Amniotic epithelial cell (primary cell): Measurements from ENCODE around the gene CCDC102B.
"Not testable (repeated sequence)": the region's sequence is repeated elsewhere in the genome, so short reads cannot be mapped to it uniquely, and the experiment has no call there.

Source experiments
- DNase-seq: peaks from one replicate; pipeline ENCODE4 v3.0.0-alpha.2; 2010; ENCODE audit warnings: low read depth

The CCDC102B gene

DNA sequence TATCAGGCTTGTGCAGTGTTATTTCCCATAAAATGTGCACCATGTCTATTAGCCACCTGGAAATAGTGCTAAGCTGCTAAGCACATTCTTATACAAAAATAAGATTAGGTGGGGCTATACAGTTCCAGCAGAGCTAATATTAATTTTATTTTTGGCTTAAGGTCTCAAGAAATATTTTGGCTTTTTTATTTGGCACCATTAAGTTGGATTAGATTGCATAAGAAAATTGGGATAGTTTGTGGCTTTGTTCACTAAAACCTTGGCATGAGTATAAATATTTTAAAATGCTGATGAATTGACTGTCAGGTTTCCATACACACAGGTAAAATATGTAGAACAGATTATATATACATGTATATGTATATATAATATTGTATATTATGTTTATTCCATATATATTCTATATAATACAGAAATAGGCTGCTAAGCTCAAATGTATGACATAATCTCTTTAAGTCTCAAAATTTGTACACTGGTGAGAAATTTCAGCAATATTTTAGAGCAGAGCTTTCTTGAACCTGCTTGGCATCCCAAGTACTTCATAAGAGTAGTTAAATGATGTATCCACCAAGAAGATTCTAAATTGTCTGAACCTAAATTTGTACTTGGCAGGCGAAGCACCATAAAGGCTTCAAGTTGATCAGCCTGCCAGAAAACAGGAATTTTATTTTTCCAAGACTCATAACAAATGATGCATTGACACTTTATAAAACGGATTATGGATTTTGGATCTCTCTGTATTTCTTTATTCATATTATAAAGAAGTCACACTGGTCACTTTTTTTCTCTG, 32.6 kb downstream of the CCDC102B start:
- no peak for DNase-seq

DNA sequence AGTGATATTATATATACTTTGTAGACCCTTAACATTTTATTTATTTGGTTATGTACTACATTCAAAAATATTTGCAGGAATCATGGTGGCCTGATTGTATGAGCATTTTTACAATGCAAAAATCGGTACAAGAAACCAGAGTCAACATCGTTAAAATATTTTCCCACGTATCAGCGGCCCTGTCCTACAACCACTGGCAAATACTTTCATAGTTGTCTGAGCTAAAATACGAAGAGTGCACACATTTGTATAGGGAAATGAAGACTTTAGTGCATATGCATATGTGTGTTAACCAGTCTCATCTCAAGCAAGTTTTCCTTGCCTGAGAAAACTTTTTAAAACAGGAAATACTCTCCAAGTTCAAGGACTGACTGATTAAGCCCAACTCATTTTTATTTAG, 35.9 kb downstream of the CCDC102B start:
- no peak for DNase-seq

DNA sequence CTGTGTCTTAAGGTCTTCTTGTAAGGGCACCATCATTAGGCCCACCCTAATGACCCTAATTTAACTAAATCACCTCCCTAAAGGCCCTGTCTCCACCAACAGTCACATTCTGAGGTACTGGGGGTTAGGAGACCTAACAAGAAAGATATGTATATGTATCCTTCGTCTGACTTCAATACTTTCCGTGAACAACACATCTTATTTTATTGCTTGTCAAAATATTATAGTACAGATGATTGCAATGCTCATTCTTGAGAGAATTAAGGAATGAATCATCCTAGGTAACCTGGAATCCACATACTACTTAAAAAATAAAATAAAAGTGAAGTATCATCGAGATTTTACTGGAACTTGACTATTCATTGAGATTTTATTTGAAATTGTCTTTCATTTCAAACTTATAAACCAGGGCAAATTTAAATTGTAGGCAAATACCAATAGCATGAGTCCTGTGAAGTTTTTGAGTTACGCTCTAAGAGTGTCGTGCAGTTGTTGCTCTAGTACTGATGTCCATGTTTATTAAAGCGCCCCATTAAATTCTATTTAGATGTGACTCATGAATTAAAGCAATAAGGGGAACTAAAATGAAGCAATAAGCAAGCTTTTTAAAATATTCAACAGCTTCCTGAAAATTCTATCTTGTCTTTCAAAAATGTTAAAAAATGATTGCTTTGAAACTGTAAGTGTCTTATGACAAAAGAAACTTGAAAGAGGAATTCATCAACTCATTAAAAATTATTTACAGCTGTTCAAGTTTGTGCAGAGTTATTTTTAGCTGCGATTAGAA, 40.0 kb downstream of the CCDC102B start:
- DNase-seq: peak; percentile 10

DNA sequence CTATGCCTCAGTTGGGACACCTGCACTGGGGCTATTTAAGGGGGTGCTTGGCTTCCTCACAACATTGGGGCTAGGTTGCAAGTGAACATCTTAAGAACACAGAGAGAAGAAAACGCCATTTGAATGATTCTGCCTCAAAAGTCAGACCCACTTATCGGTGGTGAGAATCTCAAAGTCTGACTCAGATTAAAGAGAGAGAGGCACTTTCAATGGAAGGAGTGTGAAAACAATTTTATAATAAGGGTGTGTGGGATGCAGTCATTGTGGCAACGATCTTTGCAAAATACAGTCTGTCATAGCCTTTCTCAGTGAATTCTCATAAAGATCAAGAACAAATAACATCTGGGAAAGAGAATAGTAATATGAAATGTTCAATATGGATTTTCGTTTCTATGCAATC, 41.8 kb downstream of the CCDC102B start:
- DNase-seq: no peak

DNA sequence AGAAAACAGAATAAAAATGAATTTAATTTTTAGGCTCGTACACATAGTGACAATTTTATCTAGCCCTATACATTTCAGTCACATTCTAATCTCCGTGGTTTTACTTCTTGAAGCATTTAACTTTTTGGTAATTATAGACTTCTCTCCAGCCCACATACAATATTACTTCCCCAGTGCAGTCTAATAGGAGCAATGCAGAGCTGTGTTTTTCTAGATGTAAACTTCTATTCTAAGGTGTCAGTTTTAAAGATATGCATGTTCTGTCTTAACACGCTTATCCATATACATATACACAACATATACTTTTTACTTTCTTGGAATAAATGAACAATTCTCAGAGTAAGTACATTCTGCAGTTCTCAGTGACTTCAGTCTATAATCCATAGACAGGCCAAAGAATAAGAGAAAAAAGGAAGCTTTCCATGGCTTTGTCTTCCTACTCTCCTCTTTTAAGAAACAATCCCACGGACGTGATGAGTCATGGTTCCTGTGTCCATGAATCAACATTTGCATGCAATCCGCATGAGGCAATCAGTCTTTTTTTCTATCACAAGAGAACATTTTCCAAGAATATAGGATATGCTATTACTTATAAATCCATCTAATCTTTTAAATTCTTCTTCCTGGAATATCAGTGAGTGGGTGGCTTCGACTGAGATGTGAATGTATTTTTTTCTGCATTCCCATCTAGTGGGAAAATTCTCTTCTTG, 42.8 kb downstream of the CCDC102B start:
- DNase-seq: peak; percentile 95

DNA sequence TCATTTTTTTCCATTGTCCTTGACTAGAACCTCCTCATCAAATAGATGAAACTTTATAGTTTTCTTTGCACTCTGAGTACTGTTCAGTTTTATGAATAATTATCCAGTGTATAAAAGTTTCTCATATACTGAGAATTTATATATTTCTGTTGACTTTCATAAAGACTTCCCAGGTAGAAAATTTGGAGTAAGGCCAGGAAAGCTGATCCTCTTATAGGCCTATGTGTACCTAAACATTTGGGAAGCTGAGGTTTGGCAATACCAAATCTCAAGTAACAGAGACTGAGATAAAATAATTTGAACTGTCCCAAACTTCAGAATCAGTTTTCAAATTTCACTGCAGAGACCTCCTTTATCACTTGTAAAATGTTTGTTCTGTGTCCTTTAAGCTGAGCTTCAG, 43.4 kb downstream of the CCDC102B start:
- no peak for DNase-seq

DNA sequence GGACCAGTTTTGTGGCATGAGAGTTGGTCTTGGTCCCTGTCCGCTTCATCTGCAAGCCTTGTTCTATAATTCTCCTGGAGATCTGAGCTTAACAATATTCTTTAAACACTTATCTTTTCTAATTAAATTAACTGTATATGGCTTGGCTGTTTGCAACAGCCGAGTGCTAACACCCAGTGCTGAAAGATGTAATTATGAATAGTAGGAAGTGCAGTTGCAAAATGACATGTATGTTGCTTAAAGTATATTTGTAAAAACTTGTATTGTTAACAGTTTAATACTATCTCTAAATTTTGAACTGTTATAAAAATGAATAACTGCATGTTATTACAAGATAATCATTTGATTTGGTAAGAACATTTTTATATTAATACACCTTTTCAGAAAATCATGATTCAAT, 45.1 kb downstream of the CCDC102B start:
- DNase-seq: no peak

DNA sequence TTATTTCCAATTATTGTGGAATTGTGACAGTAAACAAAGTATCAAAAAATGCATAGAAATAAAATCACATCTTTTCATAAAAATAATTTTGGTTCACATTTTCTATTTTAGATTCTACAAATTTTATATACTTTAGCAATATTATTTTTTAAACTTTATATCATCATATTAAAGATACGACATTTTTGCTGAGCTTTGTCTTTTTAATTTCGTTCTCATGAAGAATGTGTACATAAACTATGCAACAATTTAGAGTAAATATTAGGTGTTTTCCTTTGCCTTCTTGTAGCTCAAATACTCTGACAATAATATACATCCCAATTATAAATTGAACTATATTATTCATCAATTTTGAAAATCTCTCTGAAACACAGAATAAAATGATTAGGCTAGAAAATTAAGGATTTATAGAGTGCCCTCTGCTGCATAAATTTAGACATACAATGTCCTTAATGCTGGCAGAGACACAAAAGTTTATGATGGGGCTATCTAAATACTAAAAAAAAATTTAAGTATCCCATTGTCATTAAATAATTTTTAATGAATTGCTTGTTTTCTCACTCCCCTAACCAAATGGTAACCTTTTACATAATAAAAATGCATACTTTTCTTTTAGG, 45.7 kb downstream of the CCDC102B start:
- no peak for DNase-seq

DNA sequence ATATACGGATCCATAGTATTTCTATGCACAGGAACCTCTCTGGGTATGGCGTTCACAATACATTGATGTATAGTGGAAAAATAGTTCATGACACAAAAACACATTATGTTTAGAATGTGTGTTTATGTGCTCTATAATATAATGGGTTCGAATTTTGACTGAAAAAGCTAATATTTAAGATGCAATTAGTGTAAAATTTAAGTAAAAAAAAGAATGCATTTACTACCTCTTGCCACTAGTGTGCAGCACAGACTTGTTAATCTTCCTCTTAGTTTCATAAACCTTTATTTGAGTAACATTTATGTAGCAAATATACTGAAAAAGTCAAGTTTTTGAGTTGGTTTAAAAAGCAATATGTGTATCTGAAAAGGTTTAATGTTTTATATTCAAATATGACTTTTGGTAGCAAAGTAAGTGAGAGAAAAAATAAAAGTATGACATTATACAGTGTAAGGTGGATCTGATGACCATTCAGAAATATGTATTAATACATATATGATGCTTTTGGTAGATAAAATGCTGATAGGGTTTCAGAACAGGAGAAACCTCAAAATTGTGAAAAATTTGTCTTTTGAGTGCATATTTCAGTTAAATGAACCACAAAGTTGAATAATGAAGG, 49.4 kb downstream of the CCDC102B start:
- peak; percentile 50 for DNase-seq

DNA sequence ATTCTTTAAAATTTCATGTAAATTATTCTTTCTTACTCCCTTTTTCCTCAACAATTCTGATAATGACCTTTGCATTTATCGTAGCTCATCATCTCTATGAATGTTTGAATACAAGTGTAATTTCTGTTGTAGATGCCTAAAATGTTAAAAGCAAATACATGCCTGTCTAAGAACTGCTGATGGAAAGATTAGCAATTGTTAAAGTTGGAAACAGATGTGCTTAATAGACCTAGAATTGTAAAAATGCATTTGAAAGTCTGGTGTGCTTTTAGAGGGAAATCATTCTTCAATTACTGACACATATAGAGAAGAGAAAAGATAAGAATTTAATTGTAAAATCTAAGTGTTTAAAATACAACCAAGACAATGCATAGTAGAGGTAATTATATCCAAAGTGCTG, 50.4 kb downstream of the CCDC102B start:
- no peak for DNase-seq

DNA sequence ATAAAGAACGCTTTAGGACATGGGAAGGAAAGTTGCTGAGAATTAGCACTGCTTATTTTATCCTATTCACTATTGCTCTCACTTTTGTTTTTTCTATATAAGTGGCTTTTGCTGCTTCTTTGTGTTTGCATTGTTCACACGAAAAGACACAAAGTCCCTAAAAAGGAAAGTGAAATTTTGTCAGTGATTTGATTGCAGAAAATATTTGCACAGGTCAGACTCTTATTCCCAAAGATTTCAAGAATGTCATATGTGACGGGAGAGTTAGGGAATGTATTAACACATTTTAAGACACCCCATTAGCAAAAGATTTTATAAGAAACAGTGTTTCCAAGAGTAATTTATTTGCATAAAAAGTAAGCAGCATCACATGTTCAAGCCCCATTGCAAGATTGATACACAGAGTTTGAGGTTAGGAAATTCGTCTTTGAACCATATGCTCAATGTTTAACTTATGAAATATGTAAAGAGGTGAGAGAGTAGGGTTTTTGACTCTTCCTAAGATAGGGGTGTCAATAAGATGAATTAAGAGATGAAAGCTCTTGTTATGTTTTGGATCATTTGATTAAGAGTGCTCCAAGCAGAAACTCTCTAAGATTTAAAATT, 57.0 kb downstream of the CCDC102B start:
- DNase-seq: no peak

DNA sequence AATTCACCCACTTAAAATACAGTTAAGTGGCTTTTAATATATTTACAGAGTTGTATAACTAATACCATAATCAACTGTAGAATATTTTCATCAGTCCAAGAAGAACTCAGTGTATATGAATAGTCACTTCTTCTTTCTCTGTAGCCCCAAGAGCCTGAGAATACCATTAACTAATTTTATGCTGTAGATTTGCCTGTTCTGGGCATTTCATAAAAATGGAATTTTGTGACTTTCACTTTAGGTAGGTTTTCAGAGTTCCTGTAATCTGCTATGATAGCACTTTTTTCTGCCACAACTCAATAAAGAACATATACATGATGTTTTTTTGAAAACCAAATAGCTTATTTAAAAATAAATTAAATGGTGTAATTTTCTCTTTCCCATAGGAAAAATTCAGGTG, 57.6 kb downstream of the CCDC102B start:
- no peak for DNase-seq

DNA sequence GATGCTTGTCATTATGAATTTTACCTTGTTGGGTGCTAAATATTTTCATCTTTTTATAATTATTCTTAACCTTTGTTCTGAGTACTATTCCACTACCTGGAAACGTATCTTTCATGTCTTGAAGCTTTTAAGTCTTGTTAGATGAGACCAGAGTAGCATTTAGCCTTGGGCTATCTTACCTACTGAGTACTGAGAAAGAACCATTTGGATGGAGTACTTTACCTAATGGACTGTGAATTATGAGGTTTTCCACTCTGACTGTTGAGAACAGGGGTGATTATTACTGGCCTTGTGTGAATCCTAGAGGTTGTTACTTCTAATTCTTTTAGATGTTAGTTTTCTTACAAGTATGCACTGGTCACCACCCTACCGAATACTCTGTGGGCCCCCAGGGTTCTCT, 63.5 kb downstream of the CCDC102B start:
- no peak for DNase-seq

DNA sequence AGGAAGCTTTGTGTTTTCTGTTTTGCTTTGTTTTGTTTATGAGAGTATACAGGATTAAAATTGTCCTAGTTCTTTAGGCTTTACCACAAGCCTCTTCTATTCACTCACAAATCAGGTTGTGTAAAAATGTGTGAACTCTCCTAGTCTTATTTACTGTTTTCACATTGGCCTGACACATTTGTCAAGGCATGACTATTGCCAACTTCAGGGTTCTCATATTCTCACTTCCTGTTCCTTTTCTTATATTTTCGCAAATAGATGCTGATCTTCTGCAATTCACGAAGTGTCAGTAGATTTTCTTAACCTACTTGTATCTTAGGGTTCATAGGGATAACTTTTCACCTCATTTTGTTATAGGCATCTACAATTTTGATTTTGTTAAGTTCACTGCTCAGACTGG, 67.1 kb downstream of the CCDC102B start:
- DNase-seq: no peak

DNA sequence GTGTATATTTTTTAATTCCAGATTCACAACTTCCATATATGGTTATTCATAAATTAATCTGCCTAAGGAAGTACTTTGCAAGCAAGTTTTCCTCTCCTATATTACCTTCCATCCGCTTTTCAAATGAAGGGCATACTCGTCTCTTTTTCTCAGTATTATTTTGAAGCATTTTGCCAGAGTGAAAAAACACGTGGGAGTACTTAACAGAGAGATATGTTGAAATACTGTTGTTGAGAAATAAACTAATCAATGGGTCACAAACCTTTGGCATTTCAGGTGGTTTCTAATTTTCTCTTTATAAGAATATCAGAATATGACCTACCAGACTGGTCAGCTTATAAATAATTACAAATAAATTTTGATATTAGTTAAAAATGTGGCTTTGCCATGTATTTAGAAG, 67.6 kb downstream of the CCDC102B start:
- no peak for DNase-seq

DNA sequence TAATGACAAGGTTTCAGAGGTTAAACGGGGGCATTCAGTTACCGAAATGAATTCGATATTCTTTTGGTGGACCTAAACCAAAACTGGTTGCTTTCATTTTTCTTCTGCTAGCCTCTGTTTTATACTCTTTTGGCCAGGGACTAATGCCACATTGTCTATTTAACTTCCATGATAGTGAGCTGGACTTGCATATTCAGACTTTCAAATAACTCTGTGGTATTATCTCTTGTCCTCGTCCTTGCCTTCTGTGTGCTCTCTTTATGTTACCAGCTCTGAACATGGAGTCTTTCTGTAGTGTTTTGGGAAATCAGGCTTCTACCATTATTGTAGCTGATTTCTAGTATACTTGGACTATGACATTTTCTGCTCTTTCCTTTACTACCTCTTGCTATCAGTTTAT, 75.1 kb downstream of the CCDC102B start:
- DNase-seq: no peak

DNA sequence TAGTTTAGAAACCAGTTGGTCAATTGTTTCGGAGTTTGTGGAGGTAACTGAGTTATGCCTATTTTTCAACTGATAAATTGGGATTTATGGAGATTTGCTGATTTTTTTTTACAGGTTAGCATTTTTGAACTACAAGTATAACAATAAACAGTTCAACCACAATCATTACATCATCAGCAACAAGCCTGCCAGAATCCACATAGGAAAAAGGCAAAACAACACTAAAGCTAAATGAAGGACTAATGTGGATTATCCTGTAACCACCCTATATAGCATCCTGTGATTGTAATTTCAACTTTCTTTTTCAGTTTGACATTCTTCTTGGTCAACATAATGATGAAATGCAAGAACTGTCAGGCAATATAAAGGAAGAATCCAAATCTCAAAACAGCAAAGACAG, 76.5 kb downstream of the CCDC102B start:
- DNase-seq: peak; percentile 37

DNA sequence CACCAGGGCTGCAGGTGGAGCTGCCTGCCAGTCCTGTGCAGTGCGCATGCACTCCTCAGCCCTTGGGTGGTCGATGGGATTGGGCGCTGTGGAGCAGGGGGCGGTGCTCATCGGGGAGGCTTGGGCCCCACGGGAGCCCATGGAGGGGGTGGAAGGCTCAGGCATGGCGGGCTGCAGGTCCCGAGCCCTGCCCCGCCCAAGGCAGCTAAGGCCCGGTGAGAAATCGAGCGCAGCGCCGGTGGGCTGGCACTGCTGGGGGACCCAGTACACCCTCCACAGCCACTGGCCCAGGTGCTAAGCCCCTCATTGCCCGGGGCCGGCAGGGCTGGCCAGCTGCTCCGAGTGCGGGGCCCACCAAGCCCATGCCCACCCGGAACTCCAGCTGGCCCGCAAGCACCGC, 82.1 kb downstream of the CCDC102B start:
- not testable (repeated sequence) for DNase-seq

DNA sequence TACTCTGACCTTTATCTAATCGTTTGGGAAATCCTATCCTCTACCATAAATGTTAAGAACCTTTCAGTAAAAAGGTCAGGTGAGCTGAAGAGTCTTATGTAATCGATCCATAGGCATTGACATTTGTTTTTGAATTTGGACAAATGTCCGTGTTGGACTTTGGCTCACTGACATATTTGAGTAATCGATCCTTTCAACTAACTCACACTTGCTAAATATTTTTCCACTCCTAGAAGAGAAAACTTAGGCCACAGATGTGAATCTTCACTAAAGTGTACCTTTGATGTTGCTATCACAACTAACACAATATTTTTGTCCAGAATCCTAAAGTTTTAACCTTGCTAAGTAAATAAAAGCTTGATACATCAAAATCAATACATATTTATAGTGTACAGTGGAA, 89.5 kb downstream of the CCDC102B start:
- no peak for DNase-seq

DNA sequence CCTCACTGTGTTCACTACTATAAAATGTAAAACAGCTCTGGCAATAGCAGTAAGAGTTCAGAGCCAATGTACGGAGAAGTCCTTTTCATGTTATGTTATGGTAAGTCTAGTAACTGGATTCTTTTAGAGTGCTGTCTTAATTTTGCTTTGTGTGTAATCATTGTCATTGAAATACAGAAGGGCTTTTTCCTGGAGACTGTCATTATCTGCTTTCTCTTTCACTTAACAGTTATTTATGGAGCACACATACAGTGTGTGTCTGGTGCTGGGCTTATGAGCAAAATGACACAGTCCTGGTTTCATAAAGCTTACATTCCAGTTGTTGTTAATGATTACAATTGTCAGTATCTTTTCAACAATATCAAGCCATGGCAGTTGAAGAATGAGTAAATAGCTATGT, 95.5 kb downstream of the CCDC102B start:
- DNase-seq: no peak

DNA sequence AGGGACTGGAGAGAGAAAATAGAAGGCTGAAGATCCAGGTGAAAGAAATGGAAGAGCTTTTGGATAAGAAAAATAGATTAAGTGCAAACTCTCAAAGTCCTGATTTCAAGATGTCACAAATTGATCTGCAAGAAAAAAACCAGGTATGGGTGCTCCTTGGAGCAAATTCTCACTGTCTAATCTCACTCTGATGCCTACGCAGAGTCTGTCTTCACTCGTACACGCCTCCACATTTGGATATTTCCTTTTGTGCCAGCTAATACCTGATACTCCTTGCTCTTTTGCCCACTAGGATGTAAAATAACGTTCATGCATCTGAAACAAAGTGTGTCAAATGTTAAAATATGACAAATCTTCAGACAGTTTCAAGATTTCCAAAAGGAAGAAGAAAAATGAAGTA, 99.4 kb downstream of the CCDC102B start:
- no peak for DNase-seq

DNA sequence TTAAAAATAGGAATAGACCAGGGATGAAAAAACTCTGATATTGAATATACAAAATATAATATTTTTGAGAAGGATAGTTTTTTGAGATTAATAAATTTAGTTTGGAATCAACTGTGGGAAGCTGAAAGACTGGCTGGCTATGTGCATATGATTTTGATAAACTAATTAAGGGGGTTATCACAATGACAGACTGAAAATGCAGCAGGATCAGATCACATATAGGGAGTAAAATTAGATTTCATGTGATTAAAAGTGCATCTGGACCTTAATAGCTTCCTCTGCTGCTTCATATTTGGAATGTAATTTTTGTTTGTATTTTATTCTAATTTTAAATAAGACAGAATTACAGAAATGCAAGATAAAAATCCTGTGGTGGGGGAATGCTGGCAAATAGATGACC, 111.7 kb downstream of the CCDC102B start:
- DNase-seq: no peak
